Kidney (tissue), 14 donors: ENCODE data around the gene SUCNR1. TPM values are rescaled to one million over a fixed set of nuclear protein-coding genes. Genes with fewer than 3 reads are reported as not detected.

ENCODE experiments used
- DNase-seq, 5 donors: peaks; one replicate each; pipeline ENCODE4 v3.0.0-alpha.2; 2013 to 2020
- FAIRE-seq: peaks from 2 replicates; lab custom pipeline; 2012; peaks lifted over from hg19 to GRCh38; lab: Jason Lieb, UNC
- H3K27ac ChIP-seq, 2 donors: one replicate each; pipeline ENCODE4 v1.7.0; 2013; ENCODE audit warnings: low read depth in 2 of 2, low read length in 2 of 2, inconsistent platforms in 1 of 2
- H3K27me3 ChIP-seq: one replicate; pipeline ENCODE4 v1.7.1; 2013; ENCODE audit warnings: low read length, inconsistent platforms; ENCODE audit not compliant: control insufficient read depth, insufficient read depth
- H3K36me3 ChIP-seq, 3 donors: one replicate each; pipeline versions ENCODE4 v1.7.0 to v1.7.1; 2013; ENCODE audit warnings: low read length in 3 of 3, control low read depth in 1 of 3, inconsistent platforms in 1 of 3; ENCODE audit not compliant: insufficient read depth in 3 of 3, control insufficient read depth in 2 of 3
- H3K4me1 ChIP-seq, 3 donors: one replicate each; pipeline versions ENCODE4 v1.7.0 to v1.7.1; 2013; ENCODE audit warnings: low read length in 3 of 3, inconsistent platforms in 1 of 3, low read depth in 1 of 3; ENCODE audit not compliant: control insufficient read depth in 2 of 3, insufficient read depth in 2 of 3
- H3K4me3 ChIP-seq, 3 donors: one replicate each; pipeline versions ENCODE4 v1.7.0 to v1.8.1; 2013; ENCODE audit warnings: low read length in 3 of 3, control low read depth in 1 of 3, inconsistent platforms in 1 of 3
- H3K9ac ChIP-seq, 3 donors: one replicate each; pipeline versions ENCODE4 v1.7.0 to v1.7.1; 2013; ENCODE audit warnings: low read length in 3 of 3, control low read depth in 1 of 3, inconsistent platforms in 1 of 3
- H3K9me3 ChIP-seq, 3 donors: one replicate each; pipeline versions ENCODE4 v1.7.0 to v1.7.1; 2013; ENCODE audit warnings: low read length in 3 of 3, control low read depth in 1 of 3, inconsistent platforms in 1 of 3; ENCODE audit not compliant: control insufficient read depth in 2 of 3, insufficient read depth in 1 of 3
- intact Hi-C: fragments of 100-400 bp; cut with DNase I; formaldehyde crosslinking; loops from one replicate; pipeline ENCODE4 v1.11.1; 2022
- polyA plus RNA-seq: library from polyadenylated mRNA; stranded (reverse); fragments of 350-450 nt; fragmentation: Illumina TruSeq; extraction: RNeasy Lipid Tissue Mini Kit (QIAGEN cat#74804); gene quantifications from one replicate; pipeline ENCODE4 v1.2.3, GENCODE V29; 2014; ENCODE audit warnings: low read depth, low replicate concordance; ENCODE audit not compliant: insufficient read depth
- total RNA-seq: library from RNA; stranded (reverse); fragmentation: NEBNext Ultra II Directional; extraction: Animal tissue kit (Norgen Biotek cat#: 25700); gene quantifications from one replicate; pipeline ENCODE4 v1.2.1, GENCODE V29; 2021
- TF ChIP-seq, protein P1 (sequence below): IDR thresholded peaks from 3 replicates; pipeline ENCODE4 v1.5.1; 2012; ENCODE audit warnings: mild to moderate bottlenecking, moderate library complexity, borderline replicate concordance; ENCODE audit not compliant: insufficient read depth; ENCODE audit errors: extremely low read depth
- donor health status: control.
- donor health status: control.
- donor health status: control.
- donor health status: control.
- donor health status: control.
- donor health status: DM: yes; HTN: yes; CAD: no.
- donor health status: Normal renal cell carcinoma (clear cell type).

The SUCNR1 gene
- total and polyA plus RNA-seq, 2 donors from 2014 or later, result 7.3 to 16.3 TPM

DNA sequence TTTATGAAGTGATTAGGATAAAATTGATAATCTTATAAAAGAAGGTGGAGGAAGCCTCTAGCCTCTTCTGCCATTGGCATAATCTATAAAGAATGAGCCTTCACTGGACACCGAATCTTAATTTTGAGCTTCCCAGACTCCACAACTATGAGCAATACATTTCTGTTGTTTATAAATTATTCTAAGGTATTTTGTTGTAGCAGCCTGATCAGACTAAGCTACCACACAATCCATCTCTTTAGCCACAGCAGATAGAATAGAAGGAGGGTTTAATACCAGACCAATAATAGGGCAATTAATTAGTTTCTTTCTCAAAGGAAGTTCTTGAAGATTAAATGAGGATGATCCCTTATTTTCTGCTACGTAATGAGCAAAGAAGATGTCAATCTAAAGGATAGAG lies 33.3 kb downstream of the SUCNR1 start:
- no peak overlapping the region for H3K27ac ChIP-seq
- DNase-seq (no peak), FAIRE-seq (no peak)
- TF ChIP-seq, protein P1, sequence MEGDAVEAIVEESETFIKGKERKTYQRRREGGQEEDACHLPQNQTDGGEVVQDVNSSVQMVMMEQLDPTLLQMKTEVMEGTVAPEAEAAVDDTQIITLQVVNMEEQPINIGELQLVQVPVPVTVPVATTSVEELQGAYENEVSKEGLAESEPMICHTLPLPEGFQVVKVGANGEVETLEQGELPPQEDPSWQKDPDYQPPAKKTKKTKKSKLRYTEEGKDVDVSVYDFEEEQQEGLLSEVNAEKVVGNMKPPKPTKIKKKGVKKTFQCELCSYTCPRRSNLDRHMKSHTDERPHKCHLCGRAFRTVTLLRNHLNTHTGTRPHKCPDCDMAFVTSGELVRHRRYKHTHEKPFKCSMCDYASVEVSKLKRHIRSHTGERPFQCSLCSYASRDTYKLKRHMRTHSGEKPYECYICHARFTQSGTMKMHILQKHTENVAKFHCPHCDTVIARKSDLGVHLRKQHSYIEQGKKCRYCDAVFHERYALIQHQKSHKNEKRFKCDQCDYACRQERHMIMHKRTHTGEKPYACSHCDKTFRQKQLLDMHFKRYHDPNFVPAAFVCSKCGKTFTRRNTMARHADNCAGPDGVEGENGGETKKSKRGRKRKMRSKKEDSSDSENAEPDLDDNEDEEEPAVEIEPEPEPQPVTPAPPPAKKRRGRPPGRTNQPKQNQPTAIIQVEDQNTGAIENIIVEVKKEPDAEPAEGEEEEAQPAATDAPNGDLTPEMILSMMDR, result no peak
- no peaks in the 10 kb centered on the region for H3K9me3 ChIP-seq
- intact Hi-C loops, result no loop called here
- H3K4me1 ChIP-seq, result no peaks in the 10 kb centered on the region
- H3K9ac ChIP-seq, result no peak overlapping the region
- no peaks in the 10 kb centered on the region for H3K27me3 ChIP-seq
- H3K4me3 ChIP-seq, result no peak overlapping the region
- no peaks in the 10 kb centered on the region for H3K36me3 ChIP-seq

DNA sequence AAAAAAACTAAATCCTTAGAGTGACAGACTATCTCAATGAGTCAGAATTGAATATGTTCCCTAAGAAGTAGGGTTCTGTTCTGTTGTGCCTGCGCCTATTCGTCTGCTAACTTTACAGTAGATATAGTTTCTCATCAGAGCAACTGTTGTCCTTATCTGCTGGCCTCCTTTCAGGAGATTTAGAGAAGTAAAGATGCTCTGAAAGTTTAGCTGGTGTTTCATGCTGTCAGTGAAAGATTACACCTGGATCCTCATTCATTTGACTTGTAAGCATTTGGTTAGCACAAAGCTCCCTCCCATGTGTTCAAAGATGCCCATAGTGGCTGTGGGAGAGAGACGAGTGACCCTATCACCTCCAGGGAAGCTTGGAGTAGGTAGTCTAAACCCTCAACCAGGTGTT lies 35.0 kb downstream of the SUCNR1 start:
- H3K4me3 ChIP-seq, result no peak overlapping the region
- FAIRE-seq, result no peak
- no peak overlapping the region for H3K9ac ChIP-seq
- H3K36me3 ChIP-seq, result no peaks in the 10 kb centered on the region
- H3K27ac ChIP-seq, result no peak overlapping the region
- TF ChIP-seq, protein P1, result no peak
- no peaks in the 10 kb centered on the region for H3K4me1 ChIP-seq
- intact Hi-C loops, result no loop called here
- H3K9me3 ChIP-seq, result no peaks in the 10 kb centered on the region
- no peak for DNase-seq
- no peaks in the 10 kb centered on the region for H3K27me3 ChIP-seq

DNA sequence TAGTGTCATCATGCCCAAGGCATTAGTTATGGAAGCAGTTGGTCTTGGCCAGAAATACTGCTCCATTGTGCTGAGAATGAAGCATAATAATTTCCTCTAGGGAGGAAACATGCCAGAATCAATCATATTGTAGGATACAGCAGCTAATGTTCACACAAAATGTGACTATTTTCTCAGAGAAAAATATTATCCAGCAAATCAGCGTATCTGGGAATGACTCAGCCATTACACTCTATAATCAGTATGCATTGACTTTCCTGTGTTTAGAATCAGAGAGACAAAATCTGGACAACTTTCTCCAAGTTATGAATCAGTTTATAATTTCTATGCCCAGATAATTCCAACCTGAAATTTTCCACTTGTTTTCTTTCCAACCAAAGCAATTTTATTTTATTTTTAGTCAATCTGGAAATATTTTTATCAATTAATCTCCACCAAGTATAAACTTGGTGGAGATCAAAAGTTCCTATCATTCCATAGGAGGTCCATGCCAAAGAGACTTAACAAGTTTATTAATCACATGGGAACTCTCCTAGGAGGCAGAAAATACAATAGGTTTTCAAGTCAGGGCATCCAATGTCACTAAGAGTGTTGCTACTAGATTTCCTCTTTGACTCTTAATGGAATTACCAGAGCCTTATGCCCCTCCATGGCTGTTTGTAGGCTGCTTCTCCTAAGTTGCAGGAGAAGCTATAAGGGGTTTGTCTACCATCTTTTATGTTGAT lies 36.4 kb downstream of the SUCNR1 start:
- no peak for FAIRE-seq
- intact Hi-C loops, result no loop called here

More for the DNA sequence above, 36.4 kb downstream of the SUCNR1 start:
- Histone ChIP-seq H3K36me3 (no peaks in the 10 kb centered on the region), H3K4me1 (no peaks in the 10 kb centered on the region), H3K9me3 (no peaks in the 10 kb centered on the region), H3K27me3 (no peaks in the 10 kb centered on the region), H3K27ac (no peak overlapping the region), H3K4me3 (no peak overlapping the region), H3K9ac (no peak overlapping the region)
- TF ChIP-seq, protein P1, result no peak
- DNase-seq, result no peak
